ENCODE data around the gene TGFBR3.

Gene TGFBR3

DNA sequence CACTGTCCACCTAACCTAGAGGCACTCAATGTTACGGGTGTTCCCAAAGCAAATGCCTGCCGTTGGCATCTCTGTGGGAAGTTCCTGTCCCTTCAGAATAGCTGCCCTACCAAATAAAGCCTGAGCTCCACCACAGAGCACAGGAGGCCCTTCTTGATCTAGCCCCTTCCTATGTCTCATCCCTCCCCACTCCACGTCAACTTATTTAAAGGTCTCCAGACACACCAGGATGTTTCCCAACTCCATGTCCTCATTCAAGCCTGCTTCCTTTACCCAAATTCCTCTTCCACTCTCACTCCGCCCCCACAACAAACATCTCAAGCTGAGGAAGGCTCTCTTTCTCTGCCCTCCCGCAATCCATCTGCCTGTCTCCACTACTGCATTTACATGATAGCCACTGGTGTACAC lies 87.7 kb downstream of the TGFBR3 start:
- no peak for DNase-seq

DNA sequence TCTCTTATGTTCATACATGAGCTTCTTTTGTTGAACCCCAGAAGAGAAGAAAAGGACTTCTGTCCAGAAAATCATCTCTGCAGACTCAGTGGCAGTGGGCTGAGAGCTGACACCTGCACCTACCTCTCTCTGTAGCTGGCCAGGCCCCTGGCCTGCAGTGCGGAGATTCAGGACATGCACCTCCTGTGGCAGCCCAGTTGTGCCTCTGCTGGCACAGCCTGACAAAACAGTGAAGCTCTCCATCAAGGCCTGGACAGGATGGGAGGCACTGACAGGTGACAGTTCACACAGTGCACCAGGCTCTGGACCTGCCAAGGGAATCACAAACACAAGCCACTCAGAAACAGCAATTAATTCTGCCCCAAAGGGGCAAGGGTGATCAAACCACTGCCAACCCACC lies 88.8 kb downstream of the TGFBR3 start:
- DNase-seq, result no peak

DNA sequence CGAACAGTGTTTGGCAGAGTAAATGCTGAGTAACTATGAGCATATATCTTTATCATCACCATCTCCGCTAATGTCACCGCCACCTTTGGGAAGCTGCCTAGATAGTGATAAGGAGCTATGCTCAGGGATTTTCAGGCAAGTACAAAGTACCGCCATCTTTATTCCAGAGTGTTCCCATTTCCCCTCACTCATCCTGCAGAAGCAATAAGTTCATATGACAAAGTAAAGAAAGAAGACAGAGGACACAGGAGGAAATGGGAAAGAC lies 89.6 kb downstream of the TGFBR3 start:
- DNase-seq, result no peak

DNA sequence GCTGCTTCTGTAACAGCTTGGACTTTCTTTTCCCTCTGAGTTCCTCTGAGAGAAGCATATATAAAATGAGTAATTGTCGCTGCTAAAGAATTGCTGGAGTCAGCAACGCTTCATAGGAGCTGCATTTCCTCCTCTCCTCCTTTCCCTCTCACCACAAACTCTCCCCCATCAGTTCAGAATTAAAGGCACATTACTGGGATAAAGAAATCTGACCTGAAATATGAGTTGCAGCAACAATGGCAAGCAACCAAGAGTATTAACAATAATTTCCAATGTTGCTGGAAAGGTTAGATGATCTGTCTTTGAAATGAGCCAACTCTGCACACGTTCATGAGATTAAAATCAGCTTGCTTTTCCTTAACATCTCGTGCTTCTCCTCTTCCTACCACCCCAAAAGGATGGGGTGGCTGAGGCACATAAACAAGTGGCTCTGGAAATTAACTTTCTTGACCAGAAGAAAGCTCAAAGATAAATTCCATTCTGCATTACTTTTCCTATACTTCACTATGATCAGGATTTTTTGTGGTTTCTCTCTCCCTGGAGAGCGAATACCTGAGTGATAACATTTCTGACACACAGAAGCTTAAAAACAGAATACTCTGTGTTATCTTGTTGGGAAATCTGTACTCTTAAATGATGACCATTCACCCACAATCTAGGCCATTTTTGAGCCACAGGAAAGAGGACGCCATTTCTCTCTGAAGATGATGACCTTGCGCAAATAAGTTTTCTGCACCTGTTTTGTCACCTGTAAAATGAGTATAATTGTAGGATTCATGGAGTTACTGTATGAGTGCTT lies 90.2 kb downstream of the TGFBR3 start:
- no peak for DNase-seq

DNA sequence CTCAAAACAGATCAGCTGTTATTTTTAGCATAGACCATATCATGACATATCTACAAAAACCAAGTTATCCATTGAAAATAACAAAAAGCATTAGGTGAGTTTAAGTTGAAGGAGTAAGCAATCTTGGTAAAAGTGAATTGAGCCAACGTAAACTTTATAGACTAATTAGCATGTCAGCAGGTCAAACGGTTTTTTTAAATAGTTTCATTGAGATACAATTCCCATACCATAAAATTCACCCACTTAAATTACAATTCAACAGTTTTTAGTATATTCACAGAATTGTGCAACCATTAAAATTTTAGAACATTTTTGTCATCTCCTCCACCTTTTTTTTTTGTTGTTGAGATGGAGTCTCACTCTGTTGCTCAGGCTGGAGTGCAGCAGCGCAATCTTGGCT lies 92.1 kb downstream of the TGFBR3 start:
- no peak for DNase-seq

DNA sequence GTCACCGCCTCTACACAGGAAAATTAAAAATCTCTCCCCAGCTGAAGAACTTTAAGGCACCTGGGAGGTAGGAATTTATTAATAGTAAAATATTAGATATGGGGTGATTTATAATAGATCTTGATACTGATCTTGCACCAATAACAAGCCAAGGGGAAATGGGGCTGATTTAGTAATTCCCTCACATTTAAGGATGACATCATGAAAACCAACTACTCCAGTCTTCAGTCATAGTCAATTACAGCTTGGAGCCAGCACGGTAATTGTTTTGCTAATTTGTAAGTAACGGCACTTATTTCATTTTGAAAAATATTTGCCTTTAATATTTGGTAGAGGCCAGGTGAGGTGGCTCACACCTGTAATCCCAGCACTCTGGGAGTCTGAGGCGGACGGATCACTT lies 92.8 kb downstream of the TGFBR3 start:
- no peak for DNase-seq

DNA sequence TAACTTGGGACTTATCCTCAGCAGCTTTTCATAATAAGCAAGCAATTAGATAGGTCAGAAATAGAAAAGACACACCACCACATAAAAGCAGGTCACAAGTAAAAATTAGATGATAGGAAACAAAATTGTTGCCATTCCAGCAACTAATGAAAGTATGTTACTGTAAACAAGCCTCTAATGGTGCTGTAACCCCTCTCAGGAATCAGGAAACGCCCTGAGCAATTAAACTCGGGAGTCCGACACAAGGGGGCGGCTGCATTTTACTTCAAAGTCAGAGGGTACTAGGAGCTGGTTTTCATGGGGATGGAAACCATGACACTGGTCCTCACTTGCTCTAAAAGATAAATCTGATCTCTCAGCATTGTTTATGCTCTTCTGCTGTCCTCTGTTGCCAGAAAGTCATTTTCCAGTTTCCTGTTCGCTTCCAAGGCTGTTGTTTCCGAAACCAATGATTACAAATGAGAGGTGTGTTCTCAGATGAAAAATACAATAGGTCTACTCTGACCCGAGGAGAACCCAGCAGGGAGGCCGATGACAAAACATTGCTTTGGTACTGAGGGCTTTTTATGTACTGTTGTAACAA lies 93.4 kb downstream of the TGFBR3 start:
- DNase-seq, result no peak

DNA sequence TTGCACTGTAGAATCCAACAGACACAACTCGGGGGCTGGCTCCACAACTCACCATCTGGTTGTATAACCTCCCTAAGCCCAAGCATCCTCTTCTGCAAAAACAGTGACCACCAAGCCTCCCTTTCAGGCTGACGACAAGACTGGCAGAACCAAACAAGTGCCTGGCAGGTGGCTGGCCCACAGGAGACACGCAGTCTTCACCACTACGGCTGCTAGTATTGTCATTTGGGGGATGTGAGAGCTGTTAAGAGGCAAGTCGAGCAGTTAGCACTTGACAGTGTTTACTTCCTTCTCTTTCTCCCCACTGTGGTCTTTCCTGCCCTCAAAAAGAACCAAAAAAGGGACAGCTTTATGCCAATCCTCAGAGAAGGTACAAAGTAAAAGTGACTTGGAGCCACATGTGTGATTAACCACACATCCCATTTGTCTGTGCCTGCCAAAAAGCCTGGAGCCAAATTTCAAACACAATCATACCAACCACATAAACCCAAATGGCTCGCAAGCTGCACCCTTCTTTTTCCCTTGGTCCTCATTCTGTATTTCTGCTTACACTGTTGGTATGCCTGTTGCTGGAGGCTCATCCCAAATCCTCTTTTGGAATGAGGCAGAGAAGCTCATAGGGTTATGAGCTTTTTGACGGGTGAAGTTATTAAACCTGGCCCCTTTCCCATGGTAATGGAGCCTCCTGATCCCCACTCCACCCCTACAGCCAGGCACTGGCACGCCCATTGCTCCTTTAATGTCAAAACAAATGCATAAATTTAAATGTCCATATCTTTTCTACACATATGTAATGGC lies 94.1 kb downstream of the TGFBR3 start:
- no peak for DNase-seq

DNA sequence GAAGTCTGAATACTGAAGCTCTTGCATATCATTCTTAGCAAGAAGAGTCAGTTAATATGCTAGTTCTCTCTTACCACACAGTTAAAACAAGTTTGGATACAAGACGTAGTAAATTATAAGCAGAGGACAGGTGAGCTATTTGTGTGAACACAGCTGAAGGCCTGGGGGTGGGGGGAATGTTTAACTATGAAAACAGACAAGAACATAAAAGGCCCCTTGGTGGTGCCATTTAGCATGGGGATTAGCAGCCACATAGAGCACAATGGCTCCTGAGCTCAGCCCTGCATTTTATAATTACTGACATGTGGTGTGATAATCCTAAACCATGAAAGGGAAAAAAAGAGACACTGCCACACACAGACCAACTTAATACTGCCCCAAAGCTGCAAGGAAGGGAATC lies 94.8 kb downstream of the TGFBR3 start:
- DNase-seq, result no peak

DNA sequence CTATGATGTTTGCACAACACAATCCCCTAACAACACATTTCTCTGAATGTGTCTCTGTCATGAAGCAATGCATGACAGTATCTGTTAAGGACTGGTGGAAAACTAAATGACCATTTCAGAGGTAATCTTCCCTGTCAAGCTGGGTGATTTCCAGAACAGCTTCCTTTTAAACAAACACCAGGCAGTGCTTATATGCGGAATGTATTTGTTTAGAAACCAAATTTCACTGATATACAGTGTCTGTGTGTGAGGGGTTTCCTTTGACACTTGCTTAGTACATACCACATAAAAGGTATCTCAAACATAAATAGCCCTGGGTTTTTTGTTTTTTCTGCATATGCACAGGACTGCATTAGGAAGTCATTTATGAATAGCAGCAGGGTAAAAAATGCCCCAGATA lies 95.6 kb downstream of the TGFBR3 start:
- DNase-seq, result no peak

DNA sequence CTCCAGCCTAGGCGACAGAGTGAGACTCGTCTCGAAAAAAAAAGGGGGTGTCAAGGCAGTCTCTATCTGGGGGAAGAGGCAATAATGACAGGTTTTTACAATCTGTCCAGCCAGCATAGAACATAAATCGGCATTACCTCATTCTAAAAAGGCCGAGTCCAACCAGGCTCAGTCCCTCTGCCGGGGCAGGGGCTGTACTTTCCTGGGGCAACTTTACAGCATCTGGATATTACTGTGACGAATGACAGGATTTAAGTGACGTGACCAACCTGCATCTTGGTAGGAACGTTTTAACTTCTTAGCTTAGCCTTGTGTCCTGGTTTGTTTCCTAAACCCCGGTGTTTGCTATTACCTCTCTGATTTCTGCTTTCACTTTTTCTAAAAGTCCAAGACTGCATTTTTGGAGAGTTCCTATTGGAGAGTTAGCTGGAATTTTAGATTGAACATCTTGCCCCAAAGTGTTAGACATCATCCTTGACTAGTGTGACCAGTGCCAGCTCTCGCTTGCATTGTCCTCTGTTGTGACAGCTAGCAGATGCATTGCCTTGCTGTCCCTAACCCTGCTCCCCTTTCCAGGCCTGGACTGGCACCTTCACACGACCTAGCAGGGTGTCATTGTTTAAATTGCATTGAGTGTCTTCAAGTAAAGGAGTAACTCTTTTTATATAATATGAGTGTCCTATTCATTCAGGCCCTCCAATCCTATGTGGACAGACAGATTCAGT lies 96.5 kb downstream of the TGFBR3 start:
- no peak for DNase-seq

DNA sequence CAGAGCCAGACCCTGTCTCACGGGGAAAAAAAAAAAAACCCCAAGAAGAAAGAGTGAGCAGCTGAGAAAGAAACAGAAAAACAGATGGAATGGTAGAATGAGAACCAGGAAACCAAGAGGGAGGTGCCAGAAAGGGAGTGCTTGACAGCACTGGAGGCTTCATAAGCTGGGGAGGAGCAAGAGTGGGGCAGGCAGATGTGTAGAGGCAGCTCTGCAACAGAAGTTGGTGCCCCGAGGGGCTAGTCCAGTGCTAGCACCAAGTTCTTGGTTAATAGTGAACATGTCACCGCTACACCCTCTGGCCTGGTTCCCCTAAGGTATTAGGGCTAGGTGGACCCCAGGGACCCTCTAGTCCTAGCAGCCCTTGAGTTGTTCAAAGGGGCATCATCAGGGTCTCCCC lies 98.0 kb downstream of the TGFBR3 start:
- no peak for DNase-seq

DNA sequence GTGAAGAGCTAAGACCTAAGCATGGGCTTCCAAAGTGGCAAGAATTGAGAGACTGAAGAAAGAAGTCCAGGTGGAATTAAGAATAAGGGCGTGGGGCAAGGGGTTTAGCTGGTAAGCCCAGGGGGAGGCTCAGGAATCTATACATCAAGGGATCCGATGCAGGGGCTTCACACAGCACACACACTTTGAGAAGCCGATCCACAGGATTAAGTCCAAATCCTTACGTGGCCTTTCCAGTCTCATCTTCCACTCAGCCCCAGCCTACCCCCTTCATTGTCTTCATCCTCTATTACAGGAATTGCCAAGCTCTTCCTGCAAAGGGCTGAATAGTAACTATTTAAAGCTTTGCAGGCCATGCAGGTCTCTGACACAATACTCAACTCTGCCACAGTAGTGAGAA lies 101.3 kb downstream of the TGFBR3 start:
- DNase-seq, result no peak

DNA sequence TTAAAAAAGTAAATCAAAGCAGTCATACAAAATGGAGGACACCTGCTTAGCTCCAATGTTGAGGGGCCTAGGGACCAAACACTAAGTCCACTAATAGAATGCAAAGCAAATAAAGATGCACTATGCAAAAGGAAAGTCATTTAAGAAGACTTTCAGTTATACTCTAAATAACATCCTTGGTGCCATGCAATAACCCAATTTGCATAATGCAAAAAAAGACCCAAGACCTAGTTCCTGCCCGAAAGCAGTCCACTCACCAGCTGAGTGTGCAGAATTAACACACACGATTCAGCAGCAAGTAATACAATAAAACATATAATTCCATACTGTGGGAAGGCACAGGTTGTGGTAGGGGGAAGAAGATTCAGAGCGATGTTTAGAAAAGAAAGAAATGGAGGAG lies 101.8 kb downstream of the TGFBR3 start:
- no peak for DNase-seq

DNA sequence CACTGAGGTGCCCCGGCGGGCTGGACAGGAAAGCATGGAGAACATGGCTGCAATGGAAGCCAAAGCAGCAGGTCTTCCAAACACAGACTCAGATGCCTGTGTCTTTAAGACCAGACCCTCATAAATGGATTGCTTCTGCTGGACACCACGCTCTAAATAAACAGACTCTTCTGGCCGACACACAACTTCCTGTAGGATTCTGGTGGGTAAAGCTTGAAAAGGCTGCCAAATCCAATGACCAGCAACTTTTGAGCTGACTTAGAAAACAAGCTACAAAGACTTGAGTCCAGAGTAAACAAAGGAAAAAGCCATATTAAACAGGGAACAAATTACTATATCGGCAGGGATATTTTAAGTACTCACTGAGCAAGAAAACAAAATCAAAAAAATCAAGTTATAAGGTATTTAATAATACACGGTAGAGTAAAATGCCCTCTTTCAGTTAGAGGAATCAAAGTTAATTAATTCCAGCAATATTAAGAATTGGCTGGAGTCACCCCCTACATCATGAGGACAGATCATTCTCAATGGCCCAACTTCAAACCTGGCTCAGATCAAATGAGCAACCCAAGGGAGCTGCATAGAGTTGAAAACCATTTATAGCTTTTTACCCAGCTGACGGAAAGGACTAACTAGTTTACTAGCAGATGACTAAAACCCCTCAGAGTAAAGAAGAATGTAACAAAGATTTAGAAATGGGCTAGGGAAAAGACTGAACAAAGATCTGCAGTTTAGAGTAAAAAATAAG lies 102.4 kb downstream of the TGFBR3 start:
- DNase-seq, result no peak

DNA sequence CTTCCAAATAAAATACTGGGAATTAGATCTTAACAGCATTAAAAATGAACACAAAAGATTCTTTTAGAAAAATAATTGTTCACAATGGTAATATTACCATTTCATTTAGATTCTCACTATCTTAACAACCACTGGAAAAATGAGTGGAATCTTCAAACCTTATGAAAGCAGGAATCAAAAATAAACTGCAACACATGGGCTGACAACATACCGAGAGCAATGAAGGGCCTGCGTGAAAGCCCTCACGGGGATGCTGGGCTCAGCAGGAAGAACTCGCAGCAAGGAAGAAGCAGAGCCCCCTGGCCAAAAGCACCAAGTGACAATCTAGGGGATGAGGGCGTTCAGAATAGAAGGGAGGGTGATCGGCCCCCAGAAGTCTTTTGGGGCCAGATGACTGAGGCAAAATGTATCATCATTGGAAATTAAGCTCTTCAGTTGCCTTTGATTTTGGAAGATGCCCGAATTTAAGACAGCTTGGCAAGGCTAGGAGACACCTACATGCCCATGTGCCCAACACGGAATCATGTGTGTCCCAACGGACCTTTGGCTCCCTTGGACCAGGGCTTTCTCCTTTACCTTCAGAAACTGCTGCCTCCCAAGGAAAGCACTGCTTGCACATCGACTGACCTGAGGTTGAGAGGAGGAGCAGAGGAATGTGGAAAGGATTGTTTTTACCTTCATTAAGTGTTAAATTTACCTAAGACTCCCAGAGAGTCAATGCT lies 103.9 kb downstream of the TGFBR3 start:
- no peak for DNase-seq

DNA sequence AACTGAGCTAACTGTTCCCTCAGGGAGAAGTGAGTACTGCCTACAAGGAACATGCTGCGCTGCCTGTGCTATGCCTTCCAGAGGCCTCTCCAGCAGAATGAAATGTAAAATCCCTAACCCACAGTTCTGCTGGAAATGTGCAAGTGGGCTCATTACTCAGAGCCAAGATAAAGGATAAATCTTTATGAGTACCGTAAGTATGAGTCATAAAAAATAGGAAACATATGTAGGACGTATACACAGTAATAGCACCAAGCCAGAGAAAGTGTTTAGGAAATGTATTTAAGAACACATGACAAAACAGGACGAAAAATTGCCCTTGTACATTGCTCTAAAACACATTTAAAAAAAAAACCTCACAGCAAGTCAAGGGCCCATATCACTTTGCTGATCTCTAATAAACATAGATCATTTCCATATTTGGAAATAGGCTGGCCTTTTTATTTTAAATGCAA lies 104.6 kb downstream of the TGFBR3 start:
- no peak for DNase-seq

DNA sequence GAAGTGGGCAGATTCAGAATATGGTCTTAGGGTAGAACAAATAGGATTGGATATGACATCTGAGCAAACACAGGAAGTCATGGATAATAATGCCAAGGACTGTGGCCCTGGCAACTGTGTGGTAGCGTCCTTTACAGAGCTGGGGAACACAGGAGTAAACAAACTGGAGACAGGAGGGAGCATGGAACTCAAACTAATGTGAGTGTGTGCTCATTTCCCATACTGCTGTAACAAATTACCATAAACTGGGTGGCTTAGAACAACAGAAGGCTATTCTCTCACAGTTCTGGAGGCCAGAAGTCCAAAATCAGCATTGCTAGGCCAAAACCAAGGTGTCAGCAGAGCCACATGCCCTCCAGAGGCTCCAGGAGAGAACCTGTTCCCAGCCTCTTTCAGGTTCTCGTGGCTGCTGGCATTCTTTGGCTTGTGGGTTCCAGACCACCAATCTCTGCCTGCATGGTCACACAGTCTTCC lies 106.4 kb downstream of the TGFBR3 start:
- no peak for DNase-seq

DNA sequence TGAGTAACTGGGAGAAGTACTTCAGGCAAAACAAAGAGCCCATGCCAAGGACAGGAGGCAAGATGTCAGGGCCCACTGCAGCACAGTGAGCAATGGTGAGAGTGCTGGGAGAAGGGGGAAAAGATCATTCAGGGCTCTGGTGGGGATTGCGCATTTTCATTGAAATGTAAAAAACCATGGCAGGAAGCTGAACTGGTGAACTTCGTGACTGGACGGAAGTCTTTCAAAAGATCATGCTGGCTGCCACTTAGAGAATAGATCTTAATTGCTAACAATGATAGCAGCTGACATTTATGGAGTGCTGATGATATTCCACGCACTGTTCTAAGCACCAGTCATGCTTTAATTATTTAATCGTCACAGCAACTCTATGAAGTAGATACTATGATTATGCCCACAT lies 107.0 kb downstream of the TGFBR3 start:
- no peak for DNase-seq

DNA sequence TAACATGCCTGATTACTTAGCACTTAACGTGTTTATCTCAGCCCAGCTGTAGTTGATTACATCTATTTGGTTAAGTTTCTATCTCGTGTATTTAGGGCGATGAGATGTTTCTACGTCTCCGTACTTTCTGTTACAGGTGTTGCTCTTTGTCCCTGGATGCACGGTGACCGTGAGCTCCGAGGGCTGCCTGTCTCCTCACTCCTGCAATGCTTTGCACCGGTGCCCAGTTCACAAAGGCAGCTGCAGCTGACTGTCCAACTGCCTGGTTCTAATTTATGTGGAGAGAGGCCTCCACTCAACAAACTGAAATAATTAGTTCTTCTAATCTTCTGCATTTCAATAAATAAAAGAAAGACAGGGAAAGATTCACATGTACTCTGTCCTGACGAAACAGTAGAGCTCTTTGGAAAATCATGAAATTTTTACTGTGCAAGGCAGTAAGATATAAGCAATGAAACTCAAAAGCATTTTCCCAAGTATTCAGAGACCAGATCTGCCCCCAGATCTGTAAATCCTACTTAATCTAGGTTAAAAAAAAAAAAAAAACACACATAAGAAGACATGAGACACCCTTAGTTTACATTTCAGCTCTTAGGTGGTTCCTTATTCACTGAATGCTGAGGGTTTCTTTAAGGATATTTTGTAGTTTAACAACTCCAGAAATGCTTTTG lies 108.2 kb downstream of the TGFBR3 start:
- DNase-seq, result no peak

DNA sequence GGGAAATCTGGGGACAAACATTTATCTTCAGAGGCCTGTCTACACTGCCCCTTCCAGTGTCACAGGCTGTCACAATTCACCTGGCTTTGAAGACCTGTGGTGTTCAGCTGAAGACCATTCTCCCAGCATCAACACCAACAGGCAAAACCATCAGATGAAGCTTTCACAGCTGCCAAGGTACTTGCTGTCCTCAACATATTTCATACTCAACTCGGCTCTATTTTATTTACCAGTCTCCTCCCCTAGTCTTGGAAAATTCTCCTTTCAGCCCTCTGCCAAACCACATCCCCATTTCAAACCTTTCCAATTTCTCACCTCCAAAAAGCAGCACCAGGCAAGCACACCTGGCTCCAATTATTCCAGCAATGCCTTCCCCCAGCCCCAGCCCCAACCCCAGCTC lies 108.8 kb downstream of the TGFBR3 start:
- DNase-seq, result no peak

Measured in stimulated activated CD4-positive, alpha-beta T cell treated with anti-CD3 and anti-CD28 coated beads, Interleukin-15, amount 100 ng/mL, for 24 hours (primary cell).